ACHN (cell line): ENCODE results near the gene PLPP3.

Source experiments
- DNase-seq: peaks from one replicate; pipeline ENCODE4 v3.0.0-alpha.2; 2015
- in situ Hi-C: cut with HindIII; loops from 2 replicates; pipeline ENCODE4 v1.10.0; 2017; ENCODE audit warnings: low sequenced_read_pairs, low pct_ligation_motif_present, low pct_unique_long_range_greater_than_20kb

The PLPP3 gene

DNA sequence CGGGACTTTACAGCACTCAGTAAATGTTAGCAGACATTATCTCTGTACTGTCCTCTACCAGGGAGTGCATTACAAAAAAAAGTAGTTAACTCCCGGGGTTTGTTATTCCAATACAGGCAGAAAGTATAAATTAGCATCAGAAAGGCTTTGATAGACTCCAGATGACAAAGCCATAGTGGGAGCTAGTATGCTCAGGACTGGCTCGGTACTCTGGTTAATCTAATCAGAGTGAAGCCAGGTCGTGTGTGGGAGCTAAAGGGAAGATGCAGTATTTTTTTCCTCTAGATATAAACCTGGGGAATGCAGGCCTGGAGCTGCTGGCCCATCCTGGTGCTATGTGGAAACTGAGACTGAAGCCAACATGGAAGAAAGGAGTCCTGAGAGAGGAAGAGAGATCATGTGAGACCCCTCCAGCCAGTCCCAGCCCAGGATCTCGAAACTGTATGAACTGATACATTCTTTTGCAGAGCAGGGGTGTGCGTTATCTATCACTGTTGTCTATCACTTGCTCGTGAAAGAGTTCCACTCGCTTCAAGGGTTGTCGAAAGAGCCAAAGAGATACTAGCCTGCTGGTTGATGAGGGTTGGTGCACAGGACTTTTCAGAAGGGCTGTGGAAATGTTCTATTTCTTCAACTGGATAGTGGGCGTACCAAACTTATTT is 125.8 kb downstream of the PLPP3 start:
- no peak for DNase-seq
- in situ Hi-C loops = no loop called here

DNA sequence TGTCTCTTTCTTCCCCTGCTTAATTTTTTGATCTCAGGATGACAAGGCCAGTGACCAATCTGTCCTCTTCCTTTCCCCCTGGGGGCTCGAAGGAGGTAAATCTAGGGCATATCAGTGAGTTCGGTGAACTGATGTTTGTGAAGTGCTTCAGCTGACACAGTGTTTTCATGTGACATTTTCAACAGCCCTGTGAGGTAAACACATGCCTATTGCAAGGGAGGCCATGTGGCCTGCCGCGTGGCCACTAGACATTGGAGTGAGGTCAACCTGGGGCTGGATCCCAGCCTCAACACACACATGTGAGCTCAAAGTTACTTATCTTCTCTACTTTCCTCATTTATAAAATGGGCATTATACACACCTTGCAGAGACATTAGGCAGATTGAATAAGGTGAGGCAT is 126.3 kb downstream of the PLPP3 start:
- in situ Hi-C loops = no loop called here
- no peak for DNase-seq

DNA sequence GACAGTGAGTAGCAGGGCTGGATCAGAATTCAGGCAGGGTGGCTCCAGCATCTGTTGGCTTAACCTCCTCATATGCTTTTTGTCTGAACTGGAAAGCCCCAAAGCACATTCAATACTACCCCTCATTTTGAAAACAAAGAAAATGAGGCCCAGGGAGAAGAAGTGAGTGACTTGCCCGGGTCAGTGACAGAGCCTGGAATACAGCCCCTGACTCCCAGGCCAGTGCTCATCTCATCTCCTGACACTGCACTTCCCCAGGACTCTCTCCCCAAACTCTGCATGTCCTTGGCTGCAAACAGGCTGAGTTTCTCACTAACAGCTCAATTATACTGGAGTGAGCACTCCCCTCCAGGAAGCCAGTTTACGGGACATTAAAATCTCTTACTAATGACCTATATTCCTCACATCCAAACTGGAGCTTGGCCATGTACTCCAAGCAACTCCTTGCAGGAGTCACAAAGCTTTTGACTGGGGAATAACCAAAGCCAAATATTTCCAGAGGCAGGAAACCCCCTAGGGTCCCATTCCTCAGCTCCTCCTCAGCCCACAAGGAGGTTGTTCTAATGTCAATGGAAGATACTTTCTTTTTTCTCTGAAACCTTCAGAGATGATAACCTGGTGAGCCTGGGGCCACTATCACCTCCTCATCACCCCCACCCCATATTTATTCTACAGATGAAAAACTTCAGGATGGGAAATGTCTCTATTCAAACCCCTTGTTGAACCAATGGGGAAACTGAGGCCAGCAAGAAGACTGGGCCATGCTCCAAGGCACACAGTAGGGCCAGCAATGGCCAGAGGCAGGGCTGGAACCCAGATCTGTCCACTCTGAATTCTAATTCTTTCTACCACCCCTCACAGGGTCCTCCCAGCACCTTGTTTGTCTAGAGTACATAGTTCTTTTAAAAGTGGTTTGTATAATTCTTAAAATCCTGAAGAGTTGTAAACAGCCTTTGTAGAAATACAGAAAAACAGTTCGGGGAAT is 127.0 kb downstream of the PLPP3 start:
- DNase-seq = no peak
- in situ Hi-C loops = no loop called here

DNA sequence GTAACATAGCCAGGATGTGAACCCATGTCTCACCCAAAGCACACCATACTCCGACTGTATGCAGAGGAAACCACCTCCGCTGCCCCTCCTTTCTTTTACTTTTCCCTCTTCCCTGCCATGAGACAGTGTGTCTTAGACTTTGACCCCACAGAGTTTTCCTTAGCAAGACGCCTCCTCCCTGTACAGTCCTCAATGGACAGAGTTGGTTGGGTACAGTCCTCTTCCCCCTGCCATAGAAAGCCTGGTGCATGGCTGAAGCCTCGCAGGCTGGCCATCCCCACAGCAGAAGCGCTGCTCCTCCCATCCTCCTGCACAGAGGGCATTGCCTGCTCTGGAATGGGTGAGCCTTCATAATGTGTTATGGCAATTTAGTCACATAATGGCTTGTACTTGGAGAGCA is 127.9 kb downstream of the PLPP3 start:
- DNase-seq = no peak

DNA sequence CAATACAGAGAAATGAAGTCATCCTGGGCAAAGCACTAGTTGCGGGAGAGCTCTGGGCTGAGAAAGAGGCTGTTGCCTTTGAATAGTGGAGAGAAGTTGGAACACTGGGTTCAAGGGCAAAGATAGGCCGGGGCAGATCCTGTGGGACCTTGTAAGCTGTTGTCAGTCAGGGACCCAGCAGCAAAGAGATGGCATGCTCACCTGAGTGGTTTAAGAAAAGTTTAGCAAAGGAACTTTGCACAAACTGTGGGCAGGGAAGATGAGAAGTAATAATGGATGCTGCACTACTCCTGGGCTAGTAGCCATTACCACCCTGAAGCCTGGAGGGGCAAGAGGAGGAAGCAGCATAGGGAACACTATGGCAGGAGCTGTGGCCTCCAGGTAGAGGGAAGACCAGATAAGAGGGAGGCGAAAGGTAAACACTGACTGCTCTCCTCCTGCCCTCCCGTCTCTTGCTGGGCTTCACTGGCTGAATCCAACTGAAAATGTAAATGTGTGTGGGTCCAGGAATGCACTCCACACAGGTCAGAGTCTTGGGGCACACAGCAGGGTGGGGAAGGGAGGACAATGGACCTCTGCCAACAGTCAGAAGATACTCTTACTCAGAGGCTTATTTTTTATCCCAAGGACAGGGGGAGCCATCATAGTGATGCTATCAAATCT is 129.2 kb downstream of the PLPP3 start:
- in situ Hi-C loops = no loop called here
- DNase-seq = no peak

More for the DNA sequence above, 127.9 kb downstream of the PLPP3 start:
- in situ Hi-C loops = no loop called here

DNA sequence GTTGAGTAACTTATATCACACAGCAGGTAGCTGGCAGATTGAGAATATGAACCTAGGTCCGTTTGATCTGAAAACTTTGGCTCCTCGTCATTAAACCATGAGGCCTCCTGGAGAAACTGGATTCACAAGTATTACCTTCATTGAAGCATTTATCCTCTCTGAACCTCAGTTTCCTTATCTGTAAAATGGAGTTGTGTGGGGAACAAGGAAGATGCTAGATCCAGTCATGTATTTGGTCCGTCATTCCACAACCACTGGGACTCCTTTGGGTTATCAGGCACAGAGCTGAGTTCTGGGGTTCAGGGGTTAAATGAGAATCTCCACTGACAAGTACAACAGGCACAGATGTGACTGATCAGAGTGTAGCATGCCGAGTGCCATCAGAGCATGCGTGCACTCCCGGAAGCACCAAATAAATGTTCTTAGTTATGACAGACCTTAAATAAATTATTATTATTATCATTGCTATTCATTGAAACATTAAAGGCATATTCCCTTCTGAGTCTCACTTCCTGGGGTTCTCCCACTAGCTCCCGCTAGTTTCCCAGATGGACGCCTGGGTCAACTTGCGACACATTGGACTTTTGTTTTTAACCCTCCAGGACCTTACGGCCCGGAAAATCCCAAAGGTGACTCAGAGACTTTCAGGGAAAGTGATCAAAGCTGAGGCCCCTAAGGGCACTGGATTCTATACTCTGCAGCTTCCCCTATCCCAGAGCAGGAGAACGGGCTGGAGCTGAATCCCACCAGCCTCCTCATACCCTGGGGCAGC is 130.6 kb downstream of the PLPP3 start:
- DNase-seq = no peak
- in situ Hi-C loops = no loop called here

DNA sequence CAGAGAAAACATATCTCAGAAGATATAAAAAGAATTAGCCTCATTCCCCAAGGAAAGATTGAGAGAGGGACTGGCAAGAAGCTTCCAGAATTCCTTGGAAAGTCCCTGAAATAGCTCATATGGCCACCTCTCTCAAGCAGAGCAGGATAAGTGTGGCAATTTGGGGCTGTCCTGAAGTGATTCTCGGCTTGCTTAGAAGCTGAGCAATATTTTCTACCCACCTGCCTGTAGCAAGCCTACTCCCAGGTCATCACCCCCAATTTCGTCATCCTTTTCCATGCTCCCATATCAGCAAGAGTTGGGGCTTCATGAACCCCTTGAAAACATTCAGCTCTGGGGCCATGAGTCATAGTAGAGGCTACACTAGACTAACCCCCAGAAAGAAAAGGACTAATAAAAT is 131.5 kb downstream of the PLPP3 start:
- in situ Hi-C loops = no loop called here
- DNase-seq = no peak

DNA sequence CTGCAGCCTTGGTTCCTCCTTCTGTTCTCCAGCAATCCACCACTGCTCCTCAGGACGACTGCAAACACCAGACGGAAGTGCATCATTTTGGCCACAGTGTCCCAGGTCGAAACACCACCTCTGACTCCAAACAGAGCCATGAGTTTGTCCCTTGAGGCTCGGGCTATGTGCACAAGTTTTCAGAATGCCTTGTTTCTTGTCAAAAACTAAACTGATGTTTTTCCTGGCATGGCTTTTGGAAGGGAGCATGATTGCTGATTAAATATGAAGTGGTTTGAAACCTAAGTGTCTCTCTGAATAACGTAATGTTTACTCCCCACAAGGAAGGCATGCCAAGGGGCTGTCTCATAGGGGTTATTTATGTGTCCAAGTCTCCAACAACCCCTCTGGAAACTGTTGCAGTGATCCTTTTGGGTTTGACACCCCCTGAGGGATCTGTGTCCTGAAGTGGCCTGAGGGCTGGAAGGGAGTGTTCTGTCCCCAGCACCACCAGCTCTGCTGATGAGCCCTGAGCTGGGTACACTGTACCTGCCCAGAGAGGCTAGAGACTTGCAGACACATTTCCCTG is 132.7 kb downstream of the PLPP3 start:
- DNase-seq = no peak
- in situ Hi-C loops = no loop called here

DNA sequence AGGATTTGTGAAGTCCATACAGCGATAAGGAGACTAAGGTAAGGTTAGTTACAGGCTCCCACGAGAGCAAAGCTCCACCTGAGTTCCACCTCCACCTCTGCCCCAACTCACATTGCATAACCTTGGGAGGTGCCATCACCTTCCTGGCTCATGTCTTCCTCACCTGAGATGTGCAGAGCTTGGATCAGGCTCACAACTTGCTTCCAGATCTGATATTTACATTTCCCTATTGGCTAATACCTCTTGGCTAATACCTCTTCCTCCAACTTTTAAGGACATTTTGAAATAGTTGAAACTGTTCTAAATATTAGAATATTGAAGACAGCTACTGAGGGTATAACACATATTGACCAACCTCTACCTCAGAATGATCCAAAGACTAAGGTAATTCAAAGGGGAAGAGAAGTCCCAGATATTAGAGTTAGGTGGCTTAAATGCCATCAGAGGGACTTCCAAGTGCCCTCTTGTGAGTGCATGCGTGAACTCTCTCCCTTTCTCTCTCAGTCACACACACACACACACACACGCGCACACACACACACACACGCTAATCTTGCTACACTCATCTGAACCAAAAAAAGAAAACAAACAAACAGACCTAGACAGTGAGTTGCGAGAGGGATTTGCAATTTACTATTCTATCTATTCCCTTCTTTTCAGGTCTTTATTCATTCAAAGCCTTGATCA is 134.3 kb downstream of the PLPP3 start:
- in situ Hi-C loops = no loop called here
- DNase-seq = no peak
